ENCODE measurements around the gene SLC44A3.

SLC44A3 gene

GRCh38 chr1:94929351-94930217 lies 109.4 kb downstream of the SLC44A3 start:
- POLR2A ChIA-PET (ENCODE audit: low non-redundant PET): no interaction called here

GRCh38 chr1:94931254-94931841 lies 111.2 kb downstream of the SLC44A3 start:
- POLR2A ChIA-PET (ENCODE audit: low non-redundant PET): no interaction called here
- CTCF ChIA-PET: no interaction called here

More at GRCh38 chr1:94929351-94930217, 109.4 kb downstream of the SLC44A3 start:
- H3K27ac ChIP-seq: no peak overlapping the region
- CTCF ChIA-PET: interaction anchor here (0.8 kb wide), 1 partner anchor 75 kb away, joined by 4 read pairs; no protein-coding TSS in a partner anchor
- DNase-seq (ENCODE audit: low spot score): no peak
- TF ChIP-seq CTCF (conservative IDR thresholded peaks at IDR 0.05; ENCODE audit: low read depth): no peak

GRCh38 chr1:94934551-94934950 lies 114.4 kb downstream of the SLC44A3 start:
- POLR2A ChIA-PET (ENCODE audit: low non-redundant PET): no interaction called here
- TF ChIP-seq CTCF (conservative IDR thresholded peaks at IDR 0.05; ENCODE audit: low read depth): no peak
- CTCF ChIA-PET: no interaction called here

More at GRCh38 chr1:94931254-94931841, 111.2 kb downstream of the SLC44A3 start:
- no peak overlapping the region for H3K27ac ChIP-seq
- no peak for DNase-seq (ENCODE audit: low spot score)
- TF ChIP-seq CTCF (conservative IDR thresholded peaks at IDR 0.05; ENCODE audit: low read depth): no peak

GRCh38 chr1:94935034-94935433 lies 114.9 kb downstream of the SLC44A3 start:
- POLR2A ChIA-PET (ENCODE audit: low non-redundant PET): no interaction called here
- no peak overlapping the region for H3K27ac ChIP-seq
- no peak for TF ChIP-seq CTCF (conservative IDR thresholded peaks at IDR 0.05; ENCODE audit: low read depth)
- DNase-seq (ENCODE audit: low spot score): no peak
- CTCF ChIA-PET: interaction anchor here (0.7 to 0.9 kb wide), 2 partner anchors 12 to 81 kb away, joined by 3 to 4 read pairs; no protein-coding TSS in a partner anchor

More at GRCh38 chr1:94934551-94934950, 114.4 kb downstream of the SLC44A3 start:
- no peak overlapping the region for H3K27ac ChIP-seq
- no peak for DNase-seq (ENCODE audit: low spot score)

GRCh38 chr1:94935476-94935875 lies 115.3 kb downstream of the SLC44A3 start:
- TF ChIP-seq CTCF (conservative IDR thresholded peaks at IDR 0.05; ENCODE audit: low read depth): no peak

GRCh38 chr1:94936861-94937620 lies 116.9 kb downstream of the SLC44A3 start:
- DNase-seq (ENCODE audit: low spot score): no peak
- POLR2A ChIA-PET (ENCODE audit: low non-redundant PET): no interaction called here
- CTCF ChIA-PET: no interaction called here
- no peak for TF ChIP-seq CTCF (conservative IDR thresholded peaks at IDR 0.05; ENCODE audit: low read depth)
- no peak overlapping the region for H3K27ac ChIP-seq

More at GRCh38 chr1:94935476-94935875, 115.3 kb downstream of the SLC44A3 start:
- H3K27ac ChIP-seq: no peak overlapping the region
- ChIA-PET POLR2A (ENCODE audit: low non-redundant PET) (no interaction called here), CTCF (interaction anchor here (0.7 to 0.9 kb wide), 2 partner anchors 12 to 82 kb away, joined by 3 to 4 read pairs; no protein-coding TSS in a partner anchor)
- DNase-seq (ENCODE audit: low spot score): no peak
